ENCODE data around the gene COPB2. TPM values are rescaled to one million over a fixed set of nuclear protein-coding genes. Genes with fewer than 3 reads are reported as not detected.
A peak's percentile ranks its signal among the peaks of the same experiment; 100 is the strongest.

Gene COPB2
- total RNA-seq = 164 and 173 TPM in 2 replicates

DNA sequence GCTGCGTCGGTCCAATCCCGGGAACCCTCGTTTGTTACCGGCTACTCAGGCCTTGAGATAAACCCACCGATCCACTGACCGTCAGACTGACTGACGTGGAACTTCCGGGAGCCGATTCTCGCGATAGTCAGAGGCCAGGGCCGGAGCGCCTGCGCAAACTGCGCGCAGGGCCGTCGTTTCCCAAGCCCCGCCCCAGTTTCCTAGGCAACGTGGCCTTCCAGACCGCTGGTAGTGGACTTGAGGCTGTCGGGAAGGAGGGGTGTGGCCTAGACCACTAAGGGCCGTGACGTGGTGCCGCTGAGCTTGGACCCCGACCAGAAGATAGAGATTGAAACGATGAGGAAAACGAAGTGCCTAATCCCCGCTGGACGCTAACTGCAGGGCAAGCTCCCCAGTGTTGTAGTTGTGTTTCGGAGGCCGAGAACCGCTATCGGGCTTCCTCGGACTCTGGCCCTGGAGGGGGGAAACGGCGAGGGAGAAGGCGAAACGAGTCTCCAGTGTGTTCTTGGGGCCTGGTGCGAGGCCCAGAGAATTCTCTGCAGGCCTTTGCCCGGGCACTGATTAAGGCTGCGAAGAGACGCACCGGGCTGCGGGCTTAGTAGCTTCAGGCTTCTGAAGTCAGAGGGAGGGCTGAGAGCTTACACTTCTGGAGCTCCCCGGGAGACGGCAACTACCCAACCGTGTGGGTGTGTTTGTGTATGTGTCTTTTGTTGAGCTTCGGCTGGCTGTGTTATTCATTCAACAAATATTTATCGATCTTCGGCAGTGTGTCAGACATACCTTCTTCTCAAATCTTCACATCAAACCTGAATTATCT, at the start of gene COPB2:
Gene COPB2 (minus strand): TSS at position 96 of the 817 bp plus-strand sequence. CDS start 97 bp downstream, outside the sequence.
- H3K79me2 ChIP-seq (ENCODE audit: insufficient read depth, low read length) = peaks cover 52% of the 10 kb centered on the region
- peaks cover 1% of the 10 kb centered on the region for H3K36me3 ChIP-seq (ENCODE audit: insufficient read depth, low read length)
- peaks cover 27% of the 10 kb centered on the region for H3K4me1 ChIP-seq (ENCODE audit: insufficient read depth, low read length)
- DNase-seq (ENCODE audit: insufficient read length, low spot score, missing footprints) = peak; percentile 96
- TF ChIP-seq, protein P1, sequence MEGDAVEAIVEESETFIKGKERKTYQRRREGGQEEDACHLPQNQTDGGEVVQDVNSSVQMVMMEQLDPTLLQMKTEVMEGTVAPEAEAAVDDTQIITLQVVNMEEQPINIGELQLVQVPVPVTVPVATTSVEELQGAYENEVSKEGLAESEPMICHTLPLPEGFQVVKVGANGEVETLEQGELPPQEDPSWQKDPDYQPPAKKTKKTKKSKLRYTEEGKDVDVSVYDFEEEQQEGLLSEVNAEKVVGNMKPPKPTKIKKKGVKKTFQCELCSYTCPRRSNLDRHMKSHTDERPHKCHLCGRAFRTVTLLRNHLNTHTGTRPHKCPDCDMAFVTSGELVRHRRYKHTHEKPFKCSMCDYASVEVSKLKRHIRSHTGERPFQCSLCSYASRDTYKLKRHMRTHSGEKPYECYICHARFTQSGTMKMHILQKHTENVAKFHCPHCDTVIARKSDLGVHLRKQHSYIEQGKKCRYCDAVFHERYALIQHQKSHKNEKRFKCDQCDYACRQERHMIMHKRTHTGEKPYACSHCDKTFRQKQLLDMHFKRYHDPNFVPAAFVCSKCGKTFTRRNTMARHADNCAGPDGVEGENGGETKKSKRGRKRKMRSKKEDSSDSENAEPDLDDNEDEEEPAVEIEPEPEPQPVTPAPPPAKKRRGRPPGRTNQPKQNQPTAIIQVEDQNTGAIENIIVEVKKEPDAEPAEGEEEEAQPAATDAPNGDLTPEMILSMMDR (IDR thresholded peaks at IDR 0.05; ENCODE audit: extremely low read depth, low read depth, low read length) = no peak
- H3K27me3 ChIP-seq (ENCODE audit: insufficient read depth, low read length) = no peaks in the 10 kb centered on the region
- H3K27ac ChIP-seq (ENCODE audit: low read depth, low read length) = peak within 1 kb of the TSS; percentile 99
- H2AFZ ChIP-seq (ENCODE audit: low read length) = peak within 1 kb of the TSS; percentile 96
- H4K20me1 ChIP-seq (ENCODE audit: insufficient read depth, low read length) = peaks cover 36% of the 10 kb centered on the region
- H3K4me3 ChIP-seq (ENCODE audit: insufficient read depth, low read length) = peak within 1 kb of the TSS; percentile 94
- H3K9me3 ChIP-seq (ENCODE audit: low read depth, low read length) = no peaks in the 10 kb centered on the region
- peak within 1 kb of the TSS; percentile 92 for H3K4me2 ChIP-seq (ENCODE audit: insufficient read depth, low read length)

DNA sequence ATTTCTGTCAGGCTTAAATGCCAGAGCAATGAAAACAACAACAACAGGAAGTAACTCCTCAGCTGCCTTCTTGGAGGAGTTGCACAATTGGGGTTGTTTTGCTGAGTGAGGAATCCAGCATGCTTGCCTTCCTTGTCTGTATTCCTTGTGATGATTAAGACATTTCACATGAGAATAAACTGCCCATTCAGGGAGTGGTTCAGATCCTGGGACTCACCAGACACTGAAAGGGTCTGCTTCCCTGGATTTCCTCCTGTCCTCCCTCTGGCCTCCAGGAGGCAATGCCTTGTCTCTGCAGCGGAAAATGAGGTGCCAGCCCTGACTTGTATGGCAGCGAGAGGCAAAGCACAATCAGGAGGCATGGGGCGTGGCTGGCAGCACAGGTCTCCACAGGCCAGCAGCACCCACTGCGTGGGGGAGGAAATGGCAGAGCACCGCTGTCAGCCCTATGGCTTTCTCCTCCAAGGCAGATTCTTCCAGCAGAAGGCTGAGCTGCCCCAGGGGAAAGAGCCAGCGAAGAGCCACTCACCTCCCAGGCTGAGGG, 45.4 kb upstream of the COPB2 start:
- DNase-seq (ENCODE audit: insufficient read length, low spot score, missing footprints) = no peak
- Histone ChIP-seq H3K9me3 (ENCODE audit: low read depth, low read length) (no peaks in the 10 kb centered on the region), H3K4me2 (ENCODE audit: insufficient read depth, low read length) (no peak overlapping the region), H4K20me1 (ENCODE audit: insufficient read depth, low read length) (no peaks in the 10 kb centered on the region), H3K27me3 (ENCODE audit: insufficient read depth, low read length) (no peaks in the 10 kb centered on the region), H3K27ac (ENCODE audit: low read depth, low read length) (no peak overlapping the region), H3K4me3 (ENCODE audit: insufficient read depth, low read length) (no peak overlapping the region), H3K36me3 (ENCODE audit: insufficient read depth, low read length) (no peaks in the 10 kb centered on the region), H2AFZ (ENCODE audit: low read length) (no peak overlapping the region), H3K79me2 (ENCODE audit: insufficient read depth, low read length) (no peaks in the 10 kb centered on the region), H3K4me1 (ENCODE audit: insufficient read depth, low read length) (no peaks in the 10 kb centered on the region)
- TF ChIP-seq, protein P1 (IDR thresholded peaks at IDR 0.05; ENCODE audit: extremely low read depth, low read depth, low read length) = no peak

DNA sequence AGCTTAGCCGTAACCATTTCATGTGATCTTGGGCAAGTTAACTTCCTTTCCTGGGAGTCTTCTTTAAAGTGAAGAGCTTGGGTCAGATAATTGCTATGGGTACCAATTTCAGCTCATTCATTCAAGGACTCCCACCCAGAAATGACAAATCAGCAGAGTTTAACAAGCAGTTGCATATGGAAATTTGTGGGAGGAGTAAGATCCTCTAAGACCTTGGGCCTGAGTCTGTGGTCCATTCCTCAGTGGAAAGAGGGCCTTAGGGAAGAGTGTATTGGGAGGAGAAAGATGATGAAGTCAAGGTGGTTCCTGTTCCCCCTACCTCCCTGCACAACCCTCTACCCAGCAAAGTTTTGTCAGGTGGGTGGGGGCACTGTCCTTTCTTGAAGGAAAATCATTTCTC, 44.8 kb upstream of the COPB2 start:
- Histone ChIP-seq H3K36me3 (ENCODE audit: insufficient read depth, low read length) (no peaks in the 10 kb centered on the region), H3K79me2 (ENCODE audit: insufficient read depth, low read length) (no peaks in the 10 kb centered on the region), H3K9me3 (ENCODE audit: low read depth, low read length) (no peaks in the 10 kb centered on the region), H3K4me3 (ENCODE audit: insufficient read depth, low read length) (no peak overlapping the region), H4K20me1 (ENCODE audit: insufficient read depth, low read length) (no peaks in the 10 kb centered on the region), H3K4me2 (ENCODE audit: insufficient read depth, low read length) (no peak overlapping the region), H3K27ac (ENCODE audit: low read depth, low read length) (no peak overlapping the region), H2AFZ (ENCODE audit: low read length) (no peak overlapping the region), H3K4me1 (ENCODE audit: insufficient read depth, low read length) (no peaks in the 10 kb centered on the region), H3K27me3 (ENCODE audit: insufficient read depth, low read length) (no peaks in the 10 kb centered on the region)
- TF ChIP-seq, protein P1 (IDR thresholded peaks at IDR 0.05; ENCODE audit: extremely low read depth, low read depth, low read length) = no peak
- no peak for DNase-seq (ENCODE audit: insufficient read length, low spot score, missing footprints)

DNA sequence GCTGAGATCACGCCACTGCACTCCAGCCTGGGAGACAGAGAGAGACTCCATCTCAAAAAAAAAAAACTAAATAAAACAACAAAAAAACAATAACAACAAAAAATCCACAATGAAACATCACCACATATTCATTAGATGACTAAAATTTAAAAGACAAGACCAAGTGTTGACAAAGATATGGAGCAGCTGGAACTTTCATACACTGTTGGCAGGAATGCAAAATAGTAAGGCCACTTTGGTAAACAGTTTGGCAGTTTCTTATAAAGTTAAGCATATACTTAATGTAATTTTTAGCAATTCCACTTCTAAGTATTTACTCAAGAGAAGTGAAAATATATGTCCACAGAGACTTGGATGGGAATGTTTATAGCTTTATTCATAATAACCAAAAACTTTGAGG, 43.6 kb upstream of the COPB2 start:
- Histone ChIP-seq H4K20me1 (ENCODE audit: insufficient read depth, low read length) (no peaks in the 10 kb centered on the region), H3K27ac (ENCODE audit: low read depth, low read length) (no peak overlapping the region), H3K27me3 (ENCODE audit: insufficient read depth, low read length) (no peaks in the 10 kb centered on the region), H3K79me2 (ENCODE audit: insufficient read depth, low read length) (no peaks in the 10 kb centered on the region), H3K36me3 (ENCODE audit: insufficient read depth, low read length) (no peaks in the 10 kb centered on the region), H3K4me3 (ENCODE audit: insufficient read depth, low read length) (no peak overlapping the region), H3K4me1 (ENCODE audit: insufficient read depth, low read length) (no peaks in the 10 kb centered on the region), H3K9me3 (ENCODE audit: low read depth, low read length) (no peaks in the 10 kb centered on the region), H3K4me2 (ENCODE audit: insufficient read depth, low read length) (no peak overlapping the region), H2AFZ (ENCODE audit: low read length) (no peak overlapping the region)
- TF ChIP-seq, protein P1 (IDR thresholded peaks at IDR 0.05; ENCODE audit: extremely low read depth, low read depth, low read length) = no peak
- DNase-seq (ENCODE audit: insufficient read length, low spot score, missing footprints) = no peak
